ENCODE data around the gene SETDB2.
A peak's percentile ranks its signal among the peaks of the same experiment; 100 is the strongest.

The SETDB2 gene

GRCh38 chr13:49429121-49429520 is 15.0 kb upstream of the SETDB2 start:
- H3K9ac ChIP-seq (ENCODE audit: low read length in 2 of 2): no peak overlapping the region
- no peak overlapping the region for H3K27ac ChIP-seq (ENCODE audit: low read length)
- H3K9me3 ChIP-seq (ENCODE audit: control insufficient read depth in 2 of 2, low read length in 2 of 2): no peaks in the 10 kb centered on the region
- no peak overlapping the region for H3K4me3 ChIP-seq (ENCODE audit: low read length in 2 of 2)
- H3K36me3 ChIP-seq (ENCODE audit: control insufficient read depth in 2 of 2, insufficient read depth in 2 of 2, low read length in 2 of 2): peaks cover 6 to 12% of the 10 kb centered on the region in 2 donors
- H3K4me1 ChIP-seq (ENCODE audit: control insufficient read depth, insufficient read depth, low read length): no peaks in the 10 kb centered on the region
- no peaks in the 10 kb centered on the region for H3K27me3 ChIP-seq (ENCODE audit: control insufficient read depth in 1 of 2, insufficient read depth in 2 of 2, low read length in 2 of 2)

GRCh38 chr13:49435992-49436391 is 8.1 kb upstream of the SETDB2 start:
- H3K27me3 ChIP-seq (ENCODE audit: control insufficient read depth in 1 of 2, insufficient read depth in 2 of 2, low read length in 2 of 2): no peaks in the 10 kb centered on the region
- peaks cover 0 to 3% of the 10 kb centered on the region in 2 donors for H3K36me3 ChIP-seq (ENCODE audit: control insufficient read depth in 2 of 2, insufficient read depth in 2 of 2, low read length in 2 of 2)
- H3K9ac ChIP-seq (ENCODE audit: low read length in 2 of 2): no peak overlapping the region
- H3K4me3 ChIP-seq (ENCODE audit: low read length in 2 of 2): no peak overlapping the region
- H3K9me3 ChIP-seq (ENCODE audit: control insufficient read depth in 2 of 2, low read length in 2 of 2): no peaks in the 10 kb centered on the region
- no peaks in the 10 kb centered on the region for H3K4me1 ChIP-seq (ENCODE audit: control insufficient read depth, insufficient read depth, low read length)
- H3K27ac ChIP-seq (ENCODE audit: low read length): no peak overlapping the region

GRCh38 chr13:49436890-49437289 is 7.2 kb upstream of the SETDB2 start:
- H3K4me3 ChIP-seq (ENCODE audit: low read length in 2 of 2): no peak overlapping the region
- no peaks in the 10 kb centered on the region for H3K27me3 ChIP-seq (ENCODE audit: control insufficient read depth in 1 of 2, insufficient read depth in 2 of 2, low read length in 2 of 2)
- no peaks in the 10 kb centered on the region for H3K4me1 ChIP-seq (ENCODE audit: control insufficient read depth, insufficient read depth, low read length)
- H3K27ac ChIP-seq (ENCODE audit: low read length): peak overlapping the region; percentile 7
- H3K9ac ChIP-seq (ENCODE audit: low read length in 2 of 2): peak overlapping the region in 1 of 2 donors; percentile 29
- H3K36me3 ChIP-seq (ENCODE audit: control insufficient read depth in 2 of 2, insufficient read depth in 2 of 2, low read length in 2 of 2): peaks cover 0 to 3% of the 10 kb centered on the region in 2 donors
- H3K9me3 ChIP-seq (ENCODE audit: control insufficient read depth in 2 of 2, low read length in 2 of 2): no peaks in the 10 kb centered on the region

- Histone ChIP-seq H3K27ac (ENCODE audit: low read length) (no peak overlapping the region), H3K36me3 (ENCODE audit: control insufficient read depth in 2 of 2, insufficient read depth in 2 of 2, low read length in 2 of 2) (peaks cover 0 to 1% of the 10 kb centered on the region in 2 donors), H3K9ac (ENCODE audit: low read length in 2 of 2) (no peak overlapping the region), H3K27me3 (ENCODE audit: control insufficient read depth in 1 of 2, insufficient read depth in 2 of 2, low read length in 2 of 2) (no peaks in the 10 kb centered on the region), H3K4me1 (ENCODE audit: control insufficient read depth, insufficient read depth, low read length) (no peaks in the 10 kb centered on the region), H3K4me3 (ENCODE audit: low read length in 2 of 2) (no peak overlapping the region), H3K9me3 (ENCODE audit: control insufficient read depth in 2 of 2, low read length in 2 of 2) (no peaks in the 10 kb centered on the region)
These were observed 6.4 kb upstream of the SETDB2 start for GRCh38 chr13:49437705-49438104.

- H3K27ac ChIP-seq (ENCODE audit: low read length): no peak overlapping the region
- no peaks in the 10 kb centered on the region for H3K4me1 ChIP-seq (ENCODE audit: control insufficient read depth, insufficient read depth, low read length)
- no peaks in the 10 kb centered on the region for H3K9me3 ChIP-seq (ENCODE audit: control insufficient read depth in 2 of 2, low read length in 2 of 2)
- no peaks in the 10 kb centered on the region for H3K36me3 ChIP-seq (ENCODE audit: control insufficient read depth in 2 of 2, insufficient read depth in 2 of 2, low read length in 2 of 2)
- no peaks in the 10 kb centered on the region for H3K27me3 ChIP-seq (ENCODE audit: control insufficient read depth in 1 of 2, insufficient read depth in 2 of 2, low read length in 2 of 2)
- H3K9ac ChIP-seq (ENCODE audit: low read length in 2 of 2): no peak overlapping the region
- no peak overlapping the region for H3K4me3 ChIP-seq (ENCODE audit: low read length in 2 of 2)
These were observed 4.5 kb upstream of the SETDB2 start for GRCh38 chr13:49439609-49440008.

GRCh38 chr13:49441312-49441711 is 2.8 kb upstream of the SETDB2 start:
- Histone ChIP-seq H3K4me3 (ENCODE audit: low read length in 2 of 2) (no peak overlapping the region), H3K4me1 (ENCODE audit: control insufficient read depth, insufficient read depth, low read length) (peaks cover 3% of the 10 kb centered on the region), H3K9me3 (ENCODE audit: control insufficient read depth in 2 of 2, low read length in 2 of 2) (no peaks in the 10 kb centered on the region), H3K27me3 (ENCODE audit: control insufficient read depth in 1 of 2, insufficient read depth in 2 of 2, low read length in 2 of 2) (no peaks in the 10 kb centered on the region), H3K27ac (ENCODE audit: low read length) (no peak overlapping the region), H3K9ac (ENCODE audit: low read length in 2 of 2) (no peak overlapping the region), H3K36me3 (ENCODE audit: control insufficient read depth in 2 of 2, insufficient read depth in 2 of 2, low read length in 2 of 2) (no peaks in the 10 kb centered on the region)

GRCh38 chr13:49441846-49442245 is 2.2 kb upstream of the SETDB2 start:
- no peaks in the 10 kb centered on the region for H3K36me3 ChIP-seq (ENCODE audit: control insufficient read depth in 2 of 2, insufficient read depth in 2 of 2, low read length in 2 of 2)
- H3K9ac ChIP-seq (ENCODE audit: low read length in 2 of 2): no peak overlapping the region
- no peaks in the 10 kb centered on the region for H3K27me3 ChIP-seq (ENCODE audit: control insufficient read depth in 1 of 2, insufficient read depth in 2 of 2, low read length in 2 of 2)
- no peaks in the 10 kb centered on the region for H3K9me3 ChIP-seq (ENCODE audit: control insufficient read depth in 2 of 2, low read length in 2 of 2)
- H3K4me3 ChIP-seq (ENCODE audit: low read length in 2 of 2): no peak overlapping the region
- no peak overlapping the region for H3K27ac ChIP-seq (ENCODE audit: low read length)
- peaks cover 3% of the 10 kb centered on the region for H3K4me1 ChIP-seq (ENCODE audit: control insufficient read depth, insufficient read depth, low read length)

- H3K4me3 ChIP-seq (ENCODE audit: low read length in 2 of 2): peak overlapping the region; percentile 94 to 98
- no peaks in the 10 kb centered on the region for H3K27me3 ChIP-seq (ENCODE audit: control insufficient read depth in 1 of 2, insufficient read depth in 2 of 2, low read length in 2 of 2)
- H3K36me3 ChIP-seq (ENCODE audit: control insufficient read depth in 2 of 2, insufficient read depth in 2 of 2, low read length in 2 of 2): no peaks in the 10 kb centered on the region
- H3K9ac ChIP-seq (ENCODE audit: low read length in 2 of 2): peak overlapping the region; percentile 91 to 97
- peak overlapping the region; percentile 96 for H3K27ac ChIP-seq (ENCODE audit: low read length)
- no peaks in the 10 kb centered on the region for H3K9me3 ChIP-seq (ENCODE audit: control insufficient read depth in 2 of 2, low read length in 2 of 2)
- H3K4me1 ChIP-seq (ENCODE audit: control insufficient read depth, insufficient read depth, low read length): peaks cover 3% of the 10 kb centered on the region
These were observed 744 bp upstream of the SETDB2 start for GRCh38 chr13:49443357-49443703.

GRCh38 chr13:49444524-49445395 is 686 bp downstream of the SETDB2 start:
- H3K27me3 ChIP-seq (ENCODE audit: control insufficient read depth in 1 of 2, insufficient read depth in 2 of 2, low read length in 2 of 2): no peaks in the 10 kb centered on the region
- H3K36me3 ChIP-seq (ENCODE audit: control insufficient read depth in 2 of 2, insufficient read depth in 2 of 2, low read length in 2 of 2): no peaks in the 10 kb centered on the region
- peak overlapping the region; percentile 50 to 80 for H3K9ac ChIP-seq (ENCODE audit: low read length in 2 of 2)
- peaks cover 3% of the 10 kb centered on the region for H3K4me1 ChIP-seq (ENCODE audit: control insufficient read depth, insufficient read depth, low read length)
- no peaks in the 10 kb centered on the region for H3K9me3 ChIP-seq (ENCODE audit: control insufficient read depth in 2 of 2, low read length in 2 of 2)
- H3K4me3 ChIP-seq (ENCODE audit: low read length in 2 of 2): peak overlapping the region; percentile 61 to 94
- H3K27ac ChIP-seq (ENCODE audit: low read length): peak overlapping the region; percentile 96

- no peaks in the 10 kb centered on the region for H3K9me3 ChIP-seq (ENCODE audit: control insufficient read depth in 2 of 2, low read length in 2 of 2)
- H3K36me3 ChIP-seq (ENCODE audit: control insufficient read depth in 2 of 2, insufficient read depth in 2 of 2, low read length in 2 of 2): no peaks in the 10 kb centered on the region
- no peak overlapping the region for H3K27ac ChIP-seq (ENCODE audit: low read length)
- H3K4me1 ChIP-seq (ENCODE audit: control insufficient read depth, insufficient read depth, low read length): peaks cover 3% of the 10 kb centered on the region
- no peak overlapping the region for H3K4me3 ChIP-seq (ENCODE audit: low read length in 2 of 2)
- H3K27me3 ChIP-seq (ENCODE audit: control insufficient read depth in 1 of 2, insufficient read depth in 2 of 2, low read length in 2 of 2): no peaks in the 10 kb centered on the region
- no peak overlapping the region for H3K9ac ChIP-seq (ENCODE audit: low read length in 2 of 2)
These were observed 2.4 kb downstream of the SETDB2 start for GRCh38 chr13:49446473-49446872.

GRCh38 chr13:49448753-49449152 is 4.7 kb downstream of the SETDB2 start:
- Histone ChIP-seq H3K27ac (ENCODE audit: low read length) (no peak overlapping the region), H3K27me3 (ENCODE audit: control insufficient read depth in 1 of 2, insufficient read depth in 2 of 2, low read length in 2 of 2) (no peaks in the 10 kb centered on the region), H3K36me3 (ENCODE audit: control insufficient read depth in 2 of 2, insufficient read depth in 2 of 2, low read length in 2 of 2) (no peaks in the 10 kb centered on the region), H3K4me3 (ENCODE audit: low read length in 2 of 2) (no peak overlapping the region), H3K4me1 (ENCODE audit: control insufficient read depth, insufficient read depth, low read length) (peaks cover 3% of the 10 kb centered on the region), H3K9ac (ENCODE audit: low read length in 2 of 2) (no peak overlapping the region), H3K9me3 (ENCODE audit: control insufficient read depth in 2 of 2, low read length in 2 of 2) (no peaks in the 10 kb centered on the region)

Data from stomach smooth muscle (tissue), 2 donors.